HG03469 (cell line): ENCODE results near the gene AGA.

Experiments used
- ATAC-seq: cut with Tn5 transposase; IDR thresholded peaks from one replicate; pipeline ENCODE4 v1.9.1; 2021; ENCODE audit warnings: mild to moderate bottlenecking, moderate library complexity, moderate number of reproducible peaks; ENCODE audit not compliant: unreplicated experiment

The AGA gene

DNA sequence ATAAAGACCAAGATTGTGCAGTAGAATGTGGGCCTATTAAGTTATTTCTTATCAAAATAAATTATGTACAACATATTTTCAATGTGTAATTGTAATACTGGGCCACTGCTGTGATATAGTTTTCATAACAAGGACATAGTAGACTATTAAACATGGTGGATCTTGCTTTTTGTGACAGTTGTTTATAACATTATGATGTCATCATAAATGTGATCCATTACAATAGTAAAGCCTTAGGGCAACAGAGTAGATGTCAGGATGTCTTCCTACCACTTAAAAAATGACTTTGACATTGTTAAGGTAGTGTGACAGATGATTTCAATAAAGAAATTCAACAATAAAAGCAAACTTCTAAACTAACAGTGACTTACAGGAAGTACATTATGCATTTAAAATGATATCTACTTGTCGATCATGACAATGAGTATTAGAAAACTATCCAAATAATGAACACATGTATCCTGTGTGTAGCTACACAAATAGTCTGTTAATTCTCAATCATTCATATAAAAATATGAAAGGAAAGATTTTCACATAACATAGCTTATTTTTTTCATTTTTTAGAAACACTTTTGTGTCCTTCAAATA, 5.3 kb upstream of the AGA start:
- no peak for ATAC-seq

DNA sequence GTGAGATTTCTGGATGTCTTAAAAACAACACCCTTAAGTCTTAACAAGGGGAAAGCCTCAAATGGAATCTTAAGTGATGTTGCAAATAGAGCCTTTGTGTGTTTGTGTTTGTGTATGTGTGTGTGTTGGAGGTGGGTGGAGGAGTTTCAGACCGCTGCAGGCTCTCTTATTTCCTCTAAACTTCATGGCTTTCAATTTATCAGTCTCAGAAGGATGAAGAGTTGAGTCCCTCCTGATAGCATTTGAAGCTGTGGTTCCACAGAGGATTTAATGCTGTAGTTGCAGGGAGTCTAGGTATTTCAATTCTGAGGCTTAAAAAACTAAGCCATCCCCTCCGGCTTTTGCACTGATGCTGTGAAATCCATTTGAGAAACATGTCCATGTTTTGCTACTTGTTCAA, 4.3 kb upstream of the AGA start:
- no peak for ATAC-seq

DNA sequence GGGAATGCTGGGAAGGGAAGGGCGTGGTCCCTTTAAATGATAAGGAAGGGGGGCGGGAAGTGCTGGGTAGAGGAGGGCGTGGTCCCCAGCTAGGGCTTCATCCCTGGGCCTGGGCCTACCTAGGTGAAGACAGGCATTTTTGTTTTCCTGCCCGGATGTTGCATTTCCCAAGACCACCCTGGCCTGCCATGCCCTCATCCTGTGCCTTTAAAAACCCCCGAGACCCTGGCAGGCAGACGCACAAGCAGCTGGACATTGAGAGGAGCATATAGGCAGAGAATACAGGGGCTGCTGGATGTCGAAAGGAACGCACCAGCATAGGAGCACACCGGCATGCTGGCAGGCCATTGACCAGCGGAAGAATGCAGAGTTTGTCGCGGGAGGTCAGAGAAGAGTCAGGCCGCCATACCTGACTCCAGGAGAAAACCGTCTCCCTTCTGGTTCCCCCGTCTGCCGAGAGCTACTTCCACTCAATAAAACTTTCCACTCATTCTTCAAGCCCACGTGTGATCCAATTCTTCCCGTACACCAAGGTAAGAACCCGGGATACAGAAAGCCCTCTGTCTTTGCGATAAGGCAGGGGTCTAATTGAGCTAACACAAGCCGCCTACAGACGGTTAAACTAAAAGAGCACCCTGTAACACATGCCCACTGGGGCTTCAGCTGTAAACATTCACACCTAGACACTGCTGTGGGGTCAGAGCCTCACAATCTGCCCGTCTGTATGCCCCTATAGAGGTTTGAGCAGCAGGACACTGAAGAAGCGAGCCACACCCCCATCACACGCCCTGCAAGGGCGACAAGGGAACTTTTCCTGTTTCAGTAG, 2.9 kb upstream of the AGA start:
- no peak for ATAC-seq

- peak; percentile 39 for ATAC-seq
These were observed 1.0 kb downstream of the AGA start for GRCh38 chr4:177441061-177441802.

DNA sequence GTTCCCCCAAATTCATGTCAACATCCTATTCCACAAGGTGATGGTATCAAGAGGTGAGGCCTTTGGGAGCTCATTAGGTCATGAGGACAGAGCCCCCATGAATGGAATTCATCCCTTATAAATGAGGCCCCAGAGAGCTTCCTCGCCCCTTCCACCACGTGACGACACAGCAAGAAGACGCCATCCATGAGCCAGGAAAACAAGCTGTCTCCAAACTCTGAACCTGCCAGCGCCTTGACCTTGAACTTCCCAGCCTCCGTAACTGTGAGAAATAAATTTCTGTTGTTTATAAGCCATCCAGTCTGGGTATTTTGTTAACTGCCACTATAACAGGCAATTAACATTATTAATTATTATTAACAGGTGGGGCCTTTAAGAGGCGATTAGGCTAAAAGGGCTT, 5.8 kb downstream of the AGA start:
- no peak for ATAC-seq

DNA sequence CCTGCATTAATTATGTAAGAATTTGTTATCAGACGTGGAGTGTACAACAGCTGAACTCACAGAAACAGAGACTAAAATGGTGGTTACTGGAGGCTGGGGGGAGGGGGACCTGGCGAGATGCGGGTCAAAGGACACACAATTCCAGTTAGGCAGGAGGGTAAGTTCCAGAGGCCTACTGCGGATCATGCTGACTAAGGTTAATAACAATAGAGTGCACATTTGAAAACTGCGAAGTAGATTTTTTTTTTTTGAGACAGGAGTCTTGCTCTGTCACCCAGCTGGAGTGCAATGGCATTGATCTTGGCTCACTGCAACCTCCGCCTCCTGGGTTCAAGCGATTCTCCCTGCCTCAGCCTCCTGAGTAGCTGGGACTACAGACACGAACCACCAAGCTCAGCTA, 7.6 kb downstream of the AGA start:
- ATAC-seq, result no peak

- no peak for ATAC-seq
These were observed 15.0 kb downstream of the AGA start for GRCh38 chr4:177427192-177427591.

- no peak for ATAC-seq
These were observed 22.8 kb downstream of the AGA start for GRCh38 chr4:177419434-177419833.

DNA sequence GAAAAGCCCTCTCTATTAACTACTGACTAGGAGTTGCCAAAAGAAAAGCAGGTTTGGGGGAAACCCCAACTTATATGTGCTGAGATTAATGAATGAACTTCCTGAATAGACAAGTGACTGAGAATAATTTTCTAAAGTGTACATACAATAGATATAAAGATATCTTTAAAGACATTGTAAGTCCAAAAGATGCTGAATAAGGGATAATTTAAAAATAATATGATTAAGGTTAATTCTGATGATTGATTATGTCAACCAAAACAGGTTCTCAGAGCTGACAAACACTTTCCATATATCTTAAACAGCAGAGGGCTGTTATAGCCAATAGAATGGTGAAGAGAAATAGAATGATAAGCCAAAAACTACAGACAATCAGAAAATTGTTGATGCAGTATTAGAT, 28.6 kb downstream of the AGA start:
- ATAC-seq, result no peak

DNA sequence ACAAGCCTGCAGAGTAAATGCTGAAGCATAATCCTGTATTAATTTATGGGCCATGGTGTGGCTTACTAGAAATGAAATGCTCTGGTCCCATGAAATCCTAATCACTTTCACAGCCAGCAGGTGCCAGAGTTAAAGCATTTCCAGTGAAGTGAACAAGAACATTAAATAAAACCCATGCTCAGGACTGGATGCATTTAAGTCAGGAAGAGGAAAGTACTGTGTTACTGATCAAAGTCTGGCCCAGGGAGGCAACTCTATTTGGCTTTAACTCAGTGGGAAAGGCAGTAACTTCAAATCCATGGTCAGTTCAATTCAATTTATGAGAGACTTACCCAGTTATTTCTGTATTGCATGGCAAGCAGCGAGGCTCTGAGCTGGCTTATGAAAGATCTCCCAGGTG, 29.2 kb downstream of the AGA start:
- no peak for ATAC-seq

DNA sequence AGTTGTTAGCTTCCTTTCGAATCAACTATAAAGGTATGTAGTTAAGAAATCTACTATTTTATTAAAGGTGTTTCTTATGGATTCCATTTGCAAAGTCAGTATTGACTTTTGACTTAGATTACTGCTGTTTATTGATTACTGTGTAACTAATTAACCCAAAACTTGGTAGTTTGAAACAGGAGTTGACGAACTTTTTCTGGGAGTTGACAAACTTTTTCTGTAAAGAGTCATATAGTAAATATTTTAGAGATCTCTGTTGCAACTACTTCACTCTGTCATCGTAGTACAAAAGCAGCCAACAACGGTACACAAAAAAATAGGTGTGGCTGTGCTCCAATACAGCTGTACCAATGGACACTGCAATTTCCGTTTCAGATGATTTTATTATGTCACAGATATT, 30.2 kb downstream of the AGA start:
- no peak for ATAC-seq

DNA sequence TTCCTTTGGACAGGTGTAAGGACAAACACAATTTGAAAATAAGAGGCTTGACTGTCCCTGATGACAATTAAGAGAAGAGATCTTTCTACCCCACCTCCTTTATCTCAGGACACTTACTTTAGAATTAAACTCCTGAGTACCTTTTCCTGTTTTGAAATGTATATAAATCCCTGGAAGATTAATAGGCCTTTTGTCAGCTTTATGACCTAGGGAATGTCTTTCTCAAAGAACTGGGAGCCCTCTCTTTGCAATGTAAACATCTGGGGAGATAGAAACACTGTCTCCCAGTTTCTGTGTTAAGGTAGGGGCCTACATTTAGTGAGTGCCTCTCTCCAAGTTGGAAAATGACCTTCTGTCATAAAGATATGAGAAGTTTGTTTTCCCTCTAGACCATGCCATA, 31.7 kb downstream of the AGA start:
- ATAC-seq, result no peak

- no peak for ATAC-seq
These were observed 34.2 kb downstream of the AGA start for GRCh38 chr4:177408023-177408422.

DNA sequence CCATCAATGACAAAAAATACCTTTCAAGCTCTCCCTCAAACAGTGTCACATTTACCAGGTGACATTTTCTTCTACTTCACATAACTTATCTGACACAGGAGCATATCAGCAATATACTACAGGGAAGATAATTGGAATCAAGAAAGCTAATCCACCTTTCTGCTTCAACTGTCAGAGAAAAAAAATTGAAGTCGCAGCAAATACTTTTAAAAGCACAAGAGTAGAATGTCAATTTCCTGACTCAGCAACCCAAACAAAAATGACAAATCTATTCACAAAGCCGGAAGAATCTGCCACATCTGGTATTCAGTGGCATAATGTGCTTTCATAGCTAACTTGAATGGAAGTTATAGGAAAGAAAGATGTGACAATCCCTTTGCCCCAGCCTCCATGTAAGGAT, 36.7 kb downstream of the AGA start:
- no peak for ATAC-seq

- no peak for ATAC-seq
These were observed 37.3 kb downstream of the AGA start for GRCh38 chr4:177404986-177405385.

DNA sequence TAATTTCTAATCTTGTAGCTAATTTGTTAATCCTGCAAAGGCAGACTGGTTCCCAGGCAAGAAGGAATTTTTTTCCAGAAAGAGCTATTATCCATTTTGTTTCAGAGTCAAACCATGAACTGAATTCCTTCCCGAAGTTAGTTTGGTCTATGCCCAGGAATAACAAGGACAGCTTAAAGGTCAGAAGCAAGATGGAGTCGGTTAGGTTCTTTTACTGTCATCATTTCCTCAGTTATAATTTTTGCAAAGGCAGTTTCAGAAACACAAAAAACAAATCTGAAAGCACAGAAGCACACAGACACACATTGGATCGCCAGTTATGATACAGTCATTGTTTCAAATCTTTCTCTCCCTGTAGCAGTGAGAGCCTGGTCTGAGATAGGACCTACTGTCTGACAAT, 37.9 kb downstream of the AGA start:
- ATAC-seq, result no peak

GRCh38 chr4:177403746-177404145, 38.5 kb downstream of the AGA start:
- no peak for ATAC-seq

- no peak for ATAC-seq
These were observed 40.5 kb downstream of the AGA start for GRCh38 chr4:177401658-177402273.

GRCh38 chr4:177400030-177400429, 42.2 kb downstream of the AGA start:
- no peak for ATAC-seq

- no peak for ATAC-seq
These were observed 45.9 kb downstream of the AGA start for GRCh38 chr4:177396352-177396751.

- ATAC-seq, result peak; percentile 70
These were observed 49.0 kb downstream of the AGA start for GRCh38 chr4:177393236-177393635.

DNA sequence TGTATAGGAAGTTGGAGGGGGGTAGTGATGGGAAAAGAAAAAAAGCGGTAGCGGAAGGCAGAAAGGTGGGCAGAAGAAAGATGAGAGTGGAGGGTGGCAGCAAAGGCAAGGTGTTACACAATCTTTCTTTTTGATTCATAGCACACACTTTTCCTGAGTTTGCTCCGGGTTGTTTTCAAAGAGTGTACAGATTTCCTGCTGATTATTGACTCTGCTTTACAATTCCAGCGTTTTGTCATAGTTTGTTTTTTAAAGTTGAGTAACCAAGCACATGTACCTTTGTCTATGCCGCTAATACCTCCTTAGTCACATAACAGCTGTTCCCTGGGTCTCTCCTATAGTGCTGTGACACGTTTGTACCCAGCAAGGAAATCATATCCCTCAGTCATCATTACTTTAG, 50.3 kb downstream of the AGA start:
- ATAC-seq, result no peak
